Activated CD8-positive, alpha-beta T cell treated with anti-CD3 and anti-CD28 coated beads for 36 hours (primary cell): ENCODE data around the gene IL31. TPM values are rescaled to one million over a fixed set of nuclear protein-coding genes. Genes with fewer than 3 reads are reported as not detected.
"Not testable (repeated sequence)": the region's sequence is repeated elsewhere in the genome, so short reads cannot be mapped to it uniquely, and the experiment has no call there.

Experiments
- ATAC-seq: fragments of 200-7000 bp; cut with Tn5 transposase; one replicate; pipeline ENCODE4 v1.10.0; 2021; ENCODE audit warnings: mild to moderate bottlenecking, moderate library complexity
- CTCF ChIA-PET: fragments of 350-600 bp; sonication (Branson Sonifier 250); formaldehyde crosslinking; loops from one replicate; lab custom pipeline; 2021; ENCODE audit warnings: antibody characterized with exemption; lab: Charles Lee
- POLR2A ChIA-PET: fragments of 350-600 bp; sonication (Branson Sonifier 250); formaldehyde crosslinking; loops from one replicate; lab custom pipeline; 2021; ENCODE audit warnings: antibody characterized with exemption; lab: Charles Lee
- DNase-seq: peaks from one replicate; pipeline ENCODE4 v3.0.0-alpha.2; 2020
- H3K27ac Mint-ChIP-seq: one replicate; pipeline ENCODE4 v1.8.0; 2021; ENCODE audit warnings: mild to moderate bottlenecking, mixed read lengths
- H3K27me3 Mint-ChIP-seq: one replicate; pipeline ENCODE4 v1.8.0; 2021; ENCODE audit warnings: mixed read lengths
- H3K36me3 Mint-ChIP-seq: one replicate; pipeline ENCODE4 v1.8.0; 2021; ENCODE audit warnings: low read depth, mixed read lengths
- H3K4me1 Mint-ChIP-seq: one replicate; pipeline ENCODE4 v1.8.0; 2021; ENCODE audit warnings: low read depth, mixed read lengths
- H3K4me3 Mint-ChIP-seq: one replicate; pipeline ENCODE4 v1.8.0; 2021; ENCODE audit warnings: mild to moderate bottlenecking, moderate library complexity, mixed read lengths
- H3K9me3 Mint-ChIP-seq: one replicate; pipeline ENCODE4 v1.8.0; 2021; ENCODE audit warnings: mixed read lengths
- CTCF ChIP-seq: fragments of 200-600 bp; IDR thresholded peaks from one replicate; pipeline ENCODE4 v1.8.0; 2022; ENCODE audit warnings: antibody characterized with exemption, mild to moderate bottlenecking
- intact Hi-C: fragments of 100-400 bp; cut with micrococcal nuclease; formaldehyde crosslinking; loops from one replicate; pipeline ENCODE4 v1.10.0; 2022
- total RNA-seq, 2 experiments: library from RNA; stranded (reverse); gene quantifications; one replicate each; pipeline ENCODE4 v1.2.3, GENCODE V29; 2021

Gene IL31
- total RNA-seq, 2 experiments from 2014 or later, result not detected

- Mint-ChIP-seq H3K4me1 (peaks cover 14% of the 10 kb centered on the region), H3K27me3 (peaks cover 18% of the 10 kb centered on the region), H3K4me3 (peak overlapping the region; percentile 66), H3K36me3 (peaks cover 10% of the 10 kb centered on the region), H3K9me3 (no peaks in the 10 kb centered on the region), H3K27ac (peak overlapping the region; percentile 25)
- CTCF ChIA-PET, result interaction anchor here (2.4 kb wide), 1 partner anchor 13 kb away, joined by 11 read pairs; no protein-coding TSS in a partner anchor
- DNase-seq, result peak; percentile 52
- no peak for TF ChIP-seq CTCF
- intact Hi-C loops, result no loop called here
- POLR2A ChIA-PET, result interaction anchor here (0.7 to 2.0 kb wide), 2 partner anchors 11 to 22 kb away, joined by 3 to 7 read pairs; partner anchors contain the start of gene DIABLO
- peak; percentile 28 for ATAC-seq
Observed at GRCh38 chr12:122204167-122205052, 30.4 kb upstream of the IL31 start.

DNA sequence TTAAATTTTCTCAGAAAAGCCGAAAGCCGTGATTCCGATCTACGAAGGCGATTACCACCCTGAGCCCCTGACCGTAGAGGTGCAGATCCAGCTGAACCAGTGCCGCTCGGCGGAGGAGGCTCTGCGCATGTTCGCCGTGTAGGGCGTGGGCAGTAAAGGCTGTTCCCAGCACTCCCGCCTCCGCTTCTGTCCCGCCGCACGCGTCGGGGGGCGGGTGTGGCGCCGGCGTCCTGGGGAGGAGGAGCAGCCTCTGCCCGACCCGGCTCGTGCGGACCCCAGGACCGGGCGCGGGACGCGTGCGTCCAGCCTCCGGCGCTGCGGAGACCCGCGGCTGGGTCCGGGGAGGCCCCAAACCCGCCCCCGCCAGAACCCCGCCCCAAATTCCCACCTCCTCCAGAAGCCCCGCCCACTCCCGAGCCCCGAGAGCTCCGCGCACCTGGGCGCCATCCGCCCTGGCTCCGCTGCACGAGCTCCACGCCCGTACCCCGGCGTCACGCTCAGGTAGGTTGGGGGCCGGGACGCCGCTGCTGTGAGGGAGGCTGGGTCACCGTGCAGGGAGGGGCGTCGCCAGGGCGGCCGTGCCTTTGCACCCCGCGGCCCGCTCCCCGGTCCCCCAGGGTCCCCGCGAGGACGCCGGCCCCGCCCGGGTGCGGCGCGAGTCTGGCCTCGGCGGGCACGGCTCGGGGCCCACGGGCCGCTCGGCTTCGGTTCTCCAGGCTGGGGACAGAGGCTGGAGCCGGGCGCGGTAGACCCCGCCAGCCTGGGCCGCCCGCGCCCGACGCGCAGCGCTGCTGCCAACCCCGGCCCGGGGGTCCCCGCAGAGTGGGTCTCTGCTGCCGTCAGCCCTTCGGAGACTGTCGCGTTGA is 29.5 kb upstream of the IL31 start, which contains the start of gene B3GNT4:
Gene B3GNT4 (plus strand): TSS at position 409 of the 866 bp plus-strand sequence. CDS start 910 bp downstream, outside the sequence.
- Mint-ChIP-seq H3K27me3 (peaks cover 18% of the 10 kb centered on the region), H3K4me1 (peaks cover 14% of the 10 kb centered on the region), H3K9me3 (no peaks in the 10 kb centered on the region), H3K36me3 (peaks cover 8% of the 10 kb centered on the region), H3K4me3 (peak within 1 kb of the TSS; percentile 75), H3K27ac (peak within 1 kb of the TSS; percentile 25)
- DNase-seq, result peak; percentile 75
- no peak for TF ChIP-seq CTCF
- ChIA-PET CTCF (interaction anchor here (0.9 to 2.4 kb wide), 2 partner anchors 12 to 32 kb away, joined by 3 to 11 read pairs; no protein-coding TSS in a partner anchor), POLR2A (interaction anchor here (1.3 kb wide), 1 partner anchor 98 kb away, joined by 3 read pairs; no protein-coding TSS in a partner anchor)
- ATAC-seq, result peak; percentile 77
- intact Hi-C loops, result no loop called here

DNA sequence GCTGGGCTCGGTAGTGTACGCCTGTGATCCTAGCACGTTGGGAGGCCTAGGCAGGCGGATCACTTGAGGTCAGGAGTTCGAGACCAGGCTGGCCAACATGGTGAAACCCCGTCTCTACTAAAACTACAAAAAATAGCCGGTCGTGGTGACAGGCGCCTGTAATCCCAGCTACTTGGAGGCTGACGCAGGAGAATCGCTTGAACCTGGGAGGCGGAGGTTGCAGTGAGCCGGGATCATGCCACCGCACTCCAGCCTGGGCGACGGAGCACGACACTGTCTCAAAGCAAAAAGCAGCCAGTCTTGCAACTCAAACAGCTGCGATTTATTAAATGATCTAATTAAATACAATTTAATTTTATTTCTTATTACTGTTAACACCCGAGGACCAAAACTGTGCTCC is 28.8 kb upstream of the IL31 start:
- peaks cover 21% of the 10 kb centered on the region for H3K27me3 Mint-ChIP-seq
- POLR2A ChIA-PET, result interaction anchor here (1.3 kb wide), 1 partner anchor 98 kb away, joined by 3 read pairs; no protein-coding TSS in a partner anchor

DNA sequence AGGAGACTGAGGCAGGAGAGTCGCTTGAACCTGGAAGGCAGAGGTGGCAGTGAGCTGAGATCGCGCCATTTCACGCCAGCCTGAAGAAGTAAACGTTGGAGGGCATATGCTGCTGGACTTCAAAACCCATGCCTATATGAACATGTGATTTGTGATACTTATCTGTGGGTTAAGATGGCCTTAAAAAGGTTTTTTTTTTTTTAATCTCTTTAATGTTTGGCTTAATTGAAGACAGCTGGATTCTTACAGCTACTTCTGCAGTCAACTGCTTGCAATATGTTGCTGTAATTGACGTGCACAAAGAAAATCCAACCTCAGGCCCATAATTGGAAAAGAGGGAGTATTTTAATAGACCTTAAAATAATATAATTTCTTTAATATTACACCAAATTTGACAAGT is 28.0 kb upstream of the IL31 start:
- no peak for TF ChIP-seq CTCF
- H3K36me3 Mint-ChIP-seq, result peaks cover 4% of the 10 kb centered on the region
- POLR2A ChIA-PET, result interaction anchor here (0.6 kb wide), 1 partner anchor 50 kb away, joined by 3 read pairs; no protein-coding TSS in a partner anchor
- DNase-seq (no peak), ATAC-seq (no peak)
- no peak overlapping the region for H3K4me3 Mint-ChIP-seq
- H3K27ac Mint-ChIP-seq, result no peak overlapping the region
- H3K4me1 Mint-ChIP-seq, result peaks cover 18% of the 10 kb centered on the region
- peaks cover 21% of the 10 kb centered on the region for H3K27me3 Mint-ChIP-seq
- no peaks in the 10 kb centered on the region for H3K9me3 Mint-ChIP-seq
- CTCF ChIA-PET, result interaction anchor here (1.2 kb wide), 1 partner anchor 147 kb away, joined by 5 read pairs; no protein-coding TSS in a partner anchor
- intact Hi-C loops, result no loop called here

More for the DNA sequence above, 28.8 kb upstream of the IL31 start:
- DNase-seq, H3K36me3 Mint-ChIP-seq, H3K27ac Mint-ChIP-seq, intact Hi-C loops, ATAC-seq, H3K9me3 Mint-ChIP-seq: not testable (repeated sequence)
- peaks cover 16% of the 10 kb centered on the region for H3K4me1 Mint-ChIP-seq
- CTCF ChIA-PET, result interaction anchor here (0.9 kb wide), 1 partner anchor 31 kb away, joined by 3 read pairs; no protein-coding TSS in a partner anchor
- peak overlapping the region; percentile 75 for H3K4me3 Mint-ChIP-seq

GRCh38 chr12:122201381-122201780 is 27.4 kb upstream of the IL31 start:
- POLR2A ChIA-PET, result interaction anchor here (0.6 kb wide), 1 partner anchor 50 kb away, joined by 3 read pairs; no protein-coding TSS in a partner anchor
- CTCF ChIA-PET, result interaction anchor here (1.2 kb wide), 1 partner anchor 147 kb away, joined by 5 read pairs; no protein-coding TSS in a partner anchor
- no peak overlapping the region for H3K4me3 Mint-ChIP-seq
- no peaks in the 10 kb centered on the region for H3K9me3 Mint-ChIP-seq
- peaks cover 24% of the 10 kb centered on the region for H3K27me3 Mint-ChIP-seq
- ATAC-seq, result no peak
- no peak overlapping the region for H3K27ac Mint-ChIP-seq
- peaks cover under 1% of the 10 kb centered on the region for H3K36me3 Mint-ChIP-seq
- DNase-seq, result no peak
- H3K4me1 Mint-ChIP-seq, result peaks cover 18% of the 10 kb centered on the region
- intact Hi-C loops, result no loop called here
- no peak for TF ChIP-seq CTCF
